Adrenal gland (tissue), 5 donors: ENCODE results near the gene VIT.

Experiments
- POLR2A ChIP-seq, 2 donors: fragments of 450-650 bp; IDR thresholded peaks; one replicate each; pipeline ENCODE4 v1.6.1; 2017; ENCODE audit warnings: antibody characterized with exemption in 2 of 2, mild to moderate bottlenecking in 2 of 2, moderate library complexity in 1 of 2
- TF ChIP-seq, protein P1 (sequence below), 6 experiments: fragments of 450-650 bp in 4 of 6; fragments of 200-600 bp in 2 of 6; sonication (generic) in 1 of 6; IDR thresholded peaks; 1 replicate in 5 of 6; 2 replicates in 1 of 6; pipeline versions ENCODE4 v1.5.1 to v1.8.0; 2016 to 2021; ENCODE audit warnings: antibody characterized with exemption in 6 of 6, mild to moderate bottlenecking in 2 of 6, moderate library complexity in 1 of 6
- donor health status: DM: no; HTN: no; CAD: no.

- TF ChIP-seq, protein P1, sequence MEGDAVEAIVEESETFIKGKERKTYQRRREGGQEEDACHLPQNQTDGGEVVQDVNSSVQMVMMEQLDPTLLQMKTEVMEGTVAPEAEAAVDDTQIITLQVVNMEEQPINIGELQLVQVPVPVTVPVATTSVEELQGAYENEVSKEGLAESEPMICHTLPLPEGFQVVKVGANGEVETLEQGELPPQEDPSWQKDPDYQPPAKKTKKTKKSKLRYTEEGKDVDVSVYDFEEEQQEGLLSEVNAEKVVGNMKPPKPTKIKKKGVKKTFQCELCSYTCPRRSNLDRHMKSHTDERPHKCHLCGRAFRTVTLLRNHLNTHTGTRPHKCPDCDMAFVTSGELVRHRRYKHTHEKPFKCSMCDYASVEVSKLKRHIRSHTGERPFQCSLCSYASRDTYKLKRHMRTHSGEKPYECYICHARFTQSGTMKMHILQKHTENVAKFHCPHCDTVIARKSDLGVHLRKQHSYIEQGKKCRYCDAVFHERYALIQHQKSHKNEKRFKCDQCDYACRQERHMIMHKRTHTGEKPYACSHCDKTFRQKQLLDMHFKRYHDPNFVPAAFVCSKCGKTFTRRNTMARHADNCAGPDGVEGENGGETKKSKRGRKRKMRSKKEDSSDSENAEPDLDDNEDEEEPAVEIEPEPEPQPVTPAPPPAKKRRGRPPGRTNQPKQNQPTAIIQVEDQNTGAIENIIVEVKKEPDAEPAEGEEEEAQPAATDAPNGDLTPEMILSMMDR (IDR thresholded peaks at IDR 0.05), result no peak
- no peak for TF ChIP-seq POLR2A (IDR thresholded peaks at IDR 0.05)
These were observed 101.0 kb downstream of the VIT start for GRCh38 chr2:36797324-36798070.
